Hippocampal formation (tissue), 2 donors: ENCODE results near the gene GOLGA2.

Experiments
- DNase-seq, 2 donors: peaks; one replicate each; lab custom pipeline; 2025; lab: John Stamatoyannopoulos, UW

The GOLGA2 gene

GRCh38 chr9:128213746-128214497 is 61.9 kb downstream of the GOLGA2 start:
- DNase-seq = no peak

- no peak for DNase-seq
Measured at GRCh38 chr9:128211981-128212281, 63.9 kb downstream of the GOLGA2 start.

- no peak for DNase-seq
Measured at GRCh38 chr9:128211186-128211980, 64.4 kb downstream of the GOLGA2 start.

- no peak for DNase-seq
Measured at GRCh38 chr9:128208946-128209669, 66.7 kb downstream of the GOLGA2 start.

- no peak for DNase-seq
Measured at GRCh38 chr9:128208386-128208785, 67.4 kb downstream of the GOLGA2 start.

- no peak for DNase-seq
Measured at GRCh38 chr9:128206916-128207910, 68.6 kb downstream of the GOLGA2 start.

GRCh38 chr9:128206484-128206883 is 69.3 kb downstream of the GOLGA2 start:
- DNase-seq = no peak
